Occipital lobe (tissue), 2 donors: ENCODE data around the gene USP31. TPM values are rescaled to one million over a fixed set of nuclear protein-coding genes. Genes with fewer than 3 reads are reported as not detected.
"Not testable (repeated sequence)": the region's sequence is repeated elsewhere in the genome, so short reads cannot be mapped to it uniquely, and the experiment has no call there.

ENCODE experiments used
- DNase-seq: peaks from one replicate; lab custom pipeline; 2025; lab: John Stamatoyannopoulos, UW
- total RNA-seq: library from RNA; depleted of rRNA; stranded (reverse); fragments of >200 nt; gene quantifications from one replicate; pipeline ENCODE4 v1.2.3, GENCODE V29; 2014

USP31 gene
- total RNA-seq, 1 donor from 2014 or later, result 25.4 TPM

GRCh38 chr16:23101012-23101550 lies 48.2 kb downstream of the USP31 start:
- DNase-seq, result no peak

- not testable (repeated sequence) for DNase-seq
Measured at GRCh38 chr16:23096450-23096849, 52.8 kb downstream of the USP31 start.

GRCh38 chr16:23094136-23094535 lies 55.1 kb downstream of the USP31 start:
- not testable (repeated sequence) for DNase-seq

- no peak for DNase-seq
Measured at GRCh38 chr16:23092801-23093117, 56.5 kb downstream of the USP31 start.

GRCh38 chr16:23092072-23092800 lies 57.0 kb downstream of the USP31 start:
- DNase-seq, result no peak

GRCh38 chr16:23089111-23089510 lies 60.1 kb downstream of the USP31 start:
- DNase-seq, result no peak

- DNase-seq, result no peak
Measured at GRCh38 chr16:23088018-23088417, 61.2 kb downstream of the USP31 start.

GRCh38 chr16:23085949-23086348 lies 63.3 kb downstream of the USP31 start:
- DNase-seq, result no peak

GRCh38 chr16:23082161-23082788 lies 67.0 kb downstream of the USP31 start:
- DNase-seq, result no peak

GRCh38 chr16:23081675-23082119 lies 67.6 kb downstream of the USP31 start:
- no peak for DNase-seq

GRCh38 chr16:23080747-23081146 lies 68.5 kb downstream of the USP31 start:
- DNase-seq, result no peak

GRCh38 chr16:23080329-23080728 lies 68.9 kb downstream of the USP31 start:
- no peak for DNase-seq

GRCh38 chr16:23079675-23080301 lies 69.5 kb downstream of the USP31 start:
- DNase-seq, result no peak

- DNase-seq, result no peak
Measured at GRCh38 chr16:23074423-23074822, 74.8 kb downstream of the USP31 start.

GRCh38 chr16:23072769-23073549 lies 76.3 kb downstream of the USP31 start:
- no peak for DNase-seq

GRCh38 chr16:23072084-23072599 lies 77.1 kb downstream of the USP31 start:
- peak; percentile 21 for DNase-seq

- DNase-seq, result no peak
Measured at GRCh38 chr16:23071196-23072083, 77.8 kb downstream of the USP31 start.

- DNase-seq, result no peak
Measured at GRCh38 chr16:23069844-23070243, 79.4 kb downstream of the USP31 start.

- no peak for DNase-seq
Measured at GRCh38 chr16:23068079-23068736, 81.0 kb downstream of the USP31 start.

- DNase-seq, result no peak
Measured at GRCh38 chr16:23066676-23067075, 82.6 kb downstream of the USP31 start.
